ENCODE results near the gene CHRNA4. TPM values are rescaled to one million over a fixed set of nuclear protein-coding genes. Genes with fewer than 3 reads are reported as not detected.

Gene CHRNA4
- total RNA-seq, 1 experiment from 2014 or later, result 0.11 TPM

- CTCF ChIA-PET, result interaction anchor here (0.6 to 0.7 kb wide), 2 partner anchors 34 to 76 kb away, joined by 3 read pairs; no protein-coding TSS in a partner anchor
- H3K27me3 ChIP-seq (replicated peaks; ENCODE audit: control insufficient read depth, insufficient read depth, low read length), result no peaks in the 10 kb centered on the region
- BruUV-seq (replicated peaks), result no TSS peak
Observed at GRCh38 chr20:63305393-63305792, 55.8 kb downstream of the CHRNA4 start.

GRCh38 chr20:63303095-63303666 is 58.0 kb downstream of the CHRNA4 start:
- Mint-ChIP-seq H3K27me3 (ENCODE audit: insufficient read depth, unreplicated experiment) (peaks cover 34% of the 10 kb centered on the region), H3K4me3 (ENCODE audit: unreplicated experiment) (no peak overlapping the region), H3K9me3 (ENCODE audit: unreplicated experiment) (peaks cover 14% of the 10 kb centered on the region), H3K36me3 (ENCODE audit: insufficient read depth, unreplicated experiment) (no peaks in the 10 kb centered on the region), H3K4me1 (ENCODE audit: low read depth, unreplicated experiment) (no peaks in the 10 kb centered on the region), H3K27ac (ENCODE audit: unreplicated experiment) (no peak overlapping the region)
- Histone ChIP-seq H3K9me3 (peaks cover 24% of the 10 kb centered on the region), H3K36me3 (ENCODE audit: control insufficient read depth, insufficient read depth, low read length) (no peaks in the 10 kb centered on the region), H3K4me1 (no peaks in the 10 kb centered on the region), H3K4me3 (ENCODE audit: low read depth, low read length) (no peak overlapping the region), H3K27me3 (replicated peaks; ENCODE audit: control insufficient read depth, insufficient read depth, low read length) (no peaks in the 10 kb centered on the region; the same call in 1 of the 2 replicates)
- no peak for TF ChIP-seq CTCF (IDR thresholded peaks at IDR 0.05; ENCODE audit: insufficient read depth in 1 of 2, low read depth in 1 of 2, low read length in 1 of 2, severe bottlenecking in 1 of 2, unreplicated experiment in 1 of 2)
- no peak for DNase-seq
- ChIA-PET POLR2A (no interaction called here), CTCF (no interaction called here)
- BruUV-seq (replicated peaks), result no TSS peak
- intact Hi-C loops (cut with micrococcal nuclease; ENCODE audit: unreplicated experiment), result loop anchor here (10.0 kb wide), 1 partner anchor 182 kb away; no protein-coding TSS in a partner anchor

More at GRCh38 chr20:63305393-63305792, 55.8 kb downstream of the CHRNA4 start:
- Histone ChIP-seq H3K36me3 (ENCODE audit: control insufficient read depth, insufficient read depth, low read length) (no peaks in the 10 kb centered on the region), H3K4me3 (ENCODE audit: low read depth, low read length) (no peak overlapping the region), H3K4me1 (no peaks in the 10 kb centered on the region), H3K9me3 (peaks cover 14% of the 10 kb centered on the region)
- H3K9me3 Mint-ChIP-seq (ENCODE audit: unreplicated experiment), result peaks cover 14% of the 10 kb centered on the region
- POLR2A ChIA-PET, result no interaction called here
- no peak overlapping the region for H3K4me3 Mint-ChIP-seq (ENCODE audit: unreplicated experiment)
- no peak overlapping the region for H3K27ac Mint-ChIP-seq (ENCODE audit: unreplicated experiment)
- DNase-seq, result no peak
- no peak for TF ChIP-seq CTCF (IDR thresholded peaks at IDR 0.05; ENCODE audit: insufficient read depth in 1 of 2, low read depth in 1 of 2, low read length in 1 of 2, severe bottlenecking in 1 of 2, unreplicated experiment in 1 of 2)
- peaks cover 19% of the 10 kb centered on the region for H3K27me3 Mint-ChIP-seq (ENCODE audit: insufficient read depth, unreplicated experiment)
- intact Hi-C loops (cut with micrococcal nuclease; ENCODE audit: unreplicated experiment), result loop anchor here (10.0 kb wide), 1 partner anchor 179 kb away; no protein-coding TSS in a partner anchor
- H3K4me1 Mint-ChIP-seq (ENCODE audit: low read depth, unreplicated experiment), result no peaks in the 10 kb centered on the region
- no peaks in the 10 kb centered on the region for H3K36me3 Mint-ChIP-seq (ENCODE audit: insufficient read depth, unreplicated experiment)

GRCh38 chr20:63301671-63302070 is 59.5 kb downstream of the CHRNA4 start:
- Histone ChIP-seq H3K27me3 (replicated peaks; ENCODE audit: control insufficient read depth, insufficient read depth, low read length) (no peaks in the 10 kb centered on the region; the same call in 1 of the 2 replicates), H3K36me3 (ENCODE audit: control insufficient read depth, insufficient read depth, low read length) (no peaks in the 10 kb centered on the region), H3K4me1 (no peaks in the 10 kb centered on the region), H3K9me3 (peaks cover 24% of the 10 kb centered on the region), H3K4me3 (ENCODE audit: low read depth, low read length) (no peak overlapping the region)
- no peak overlapping the region for H3K4me3 Mint-ChIP-seq (ENCODE audit: unreplicated experiment)
- no peak overlapping the region for H3K27ac Mint-ChIP-seq (ENCODE audit: unreplicated experiment)
- peaks cover 14% of the 10 kb centered on the region for H3K9me3 Mint-ChIP-seq (ENCODE audit: unreplicated experiment)
- ChIA-PET CTCF (interaction anchor here (0.7 kb wide), 1 partner anchor 10 kb away, joined by 3 read pairs; no protein-coding TSS in a partner anchor), POLR2A (no interaction called here)
- peaks cover 34% of the 10 kb centered on the region for H3K27me3 Mint-ChIP-seq (ENCODE audit: insufficient read depth, unreplicated experiment)
- intact Hi-C loops (cut with micrococcal nuclease; ENCODE audit: unreplicated experiment), result loop anchor here (10.0 kb wide), 1 partner anchor 183 kb away; no protein-coding TSS in a partner anchor
- H3K36me3 Mint-ChIP-seq (ENCODE audit: insufficient read depth, unreplicated experiment), result no peaks in the 10 kb centered on the region
- no peak for TF ChIP-seq CTCF (IDR thresholded peaks at IDR 0.05; ENCODE audit: insufficient read depth in 1 of 2, low read depth in 1 of 2, low read length in 1 of 2, severe bottlenecking in 1 of 2, unreplicated experiment in 1 of 2)
- BruUV-seq (replicated peaks), result no TSS peak
- H3K4me1 Mint-ChIP-seq (ENCODE audit: low read depth, unreplicated experiment), result no peaks in the 10 kb centered on the region
- no peak for DNase-seq
